HepG2 (cell line): ENCODE results near the gene C6orf132. TPM values are rescaled to one million over a fixed set of nuclear protein-coding genes. Genes with fewer than 3 reads are reported as not detected.

ENCODE experiments used
- ATAC-seq: fragments of 200-7000 bp; cut with Tn5 transposase; 3 replicates; pipeline ENCODE4 v1.9.1; 2020; ENCODE audit warnings: mild to moderate bottlenecking, moderate library complexity
- BruUV-seq: library from RNA; stranded (reverse); fragments of 400-500 nt; replicated peaks from 2 replicates; lab custom pipeline; 2021; lab: Mats Ljungman, UMichigan
- CTCF ChIA-PET: fragments of 300-600 bp; formaldehyde crosslinking; extraction: SDS; loops from one replicate; lab custom pipeline; 2021; ENCODE audit warnings: low total read pairs, inconsistent platforms, low intra/inter-chr PET ratio; lab: Yijun Ruan, JAX
- POLR2A ChIA-PET: fragments of 350-600 bp; sonication (Branson Sonifier 250); formaldehyde crosslinking; loops from one replicate; lab custom pipeline; 2020; ENCODE audit warnings: antibody characterized with exemption, inconsistent platforms; lab: Yijun Ruan, JAX
- DNase-seq: peaks from one replicate; pipeline ENCODE4 v3.0.0-alpha.2; 2015; ENCODE audit warnings: low spot score
- FAIRE-seq: peaks from 3 replicates; lab custom pipeline; 2011; peaks lifted over from hg19 to GRCh38; lab: Jason Lieb, UNC
- H2AFZ ChIP-seq: one replicate; pipeline ENCODE4 v1.6.1; 2011; ENCODE audit warnings: low read length, inconsistent platforms
- H3K27ac ChIP-seq: fragments of 300-600 bp; 3 replicates; pipeline ENCODE4 v1.8.0; 2011; ENCODE audit warnings: mixed run types, mild to moderate bottlenecking, mixed read lengths, low read length, inconsistent platforms; ENCODE audit not compliant: insufficient read depth; ENCODE audit errors: extremely low read length
- H3K27me3 ChIP-seq, 2 experiments: fragments of 200-600 bp in 1 of 2; 2 replicates in 1 of 2; 3 replicates in 1 of 2; pipeline versions ENCODE4 v1.6.0 to v1.8.0; 2011; ENCODE audit warnings: low read length in 2 of 2, mild to moderate bottlenecking in 2 of 2, moderate library complexity in 2 of 2, inconsistent platforms in 1 of 2; ENCODE audit not compliant: insufficient read depth in 2 of 2, control insufficient read depth in 1 of 2
- H3K36me3 ChIP-seq, 2 experiments: fragments of 200-600 bp in 1 of 2; replicated peaks in 1 of 2; 2 replicates in 1 of 2; 3 replicates in 1 of 2; pipeline versions ENCODE4 v1.5.1 to v1.8.0; 2011; ENCODE audit warnings: low read length in 2 of 2, inconsistent platforms in 1 of 2; ENCODE audit not compliant: insufficient read depth in 2 of 2, control insufficient read depth in 1 of 2
- H3K4me1 ChIP-seq: 2 replicates; pipeline ENCODE4 v1.5.1; 2012; ENCODE audit warnings: low read length, inconsistent platforms; ENCODE audit not compliant: insufficient read depth
- H3K4me2 ChIP-seq: 2 replicates; pipeline ENCODE4 v1.6.0; 2011; ENCODE audit warnings: low read depth, low read length, inconsistent platforms
- H3K4me3 ChIP-seq, 3 experiments: fragments of 200-600 bp in 1 of 3; sonication (generic), shearing (Covaris generic) in 1 of 3; replicated peaks in 1 of 3; 2 replicates each; pipeline ENCODE4 v1.5.1; 2011 to 2016; ENCODE audit warnings: low read length in 3 of 3, inconsistent platforms in 2 of 3, low read depth in 2 of 3, mild to moderate bottlenecking in 2 of 3, control low read depth in 1 of 3, mixed read lengths in 1 of 3; ENCODE audit not compliant: insufficient read depth in 1 of 3
- H3K79me2 ChIP-seq: one replicate; pipeline ENCODE4 v1.6.1; 2011; ENCODE audit warnings: low read length, inconsistent platforms; ENCODE audit not compliant: insufficient read depth
- H3K9ac ChIP-seq: 2 replicates; pipeline ENCODE4 v1.6.0; 2011; ENCODE audit warnings: mild to moderate bottlenecking, low read depth, low read length, inconsistent platforms; ENCODE audit not compliant: insufficient read depth
- H3K9me3 ChIP-seq: 2 replicates; pipeline ENCODE4 v1.5.1; 2012; ENCODE audit warnings: mild to moderate bottlenecking, low read length
- H4K20me1 ChIP-seq: 2 replicates; pipeline ENCODE4 v1.6.0; 2011; ENCODE audit warnings: inconsistent platforms, mild to moderate bottlenecking, low read length, moderate library complexity; ENCODE audit not compliant: insufficient read depth
- ISX ChIP-seq: sonication (generic); formaldehyde crosslinking; conservative IDR thresholded peaks from 2 replicates; pipeline ENCODE4 v1.5.0; 2020; ENCODE audit warnings: missing genetic modification reagents
- ZFP90 ChIP-seq: sonication (generic); formaldehyde crosslinking; IDR thresholded peaks from 2 replicates; pipeline ENCODE4 v1.8.0; 2022; ENCODE audit warnings: missing genetic modification reagents, mild to moderate bottlenecking, inconsistent platforms, borderline replicate concordance
- ZNF383 ChIP-seq: sonication (generic); formaldehyde crosslinking; IDR thresholded peaks from 2 replicates; pipeline ENCODE4 v1.4.0; 2020; ENCODE audit warnings: missing genetic modification reagents, mild to moderate bottlenecking, borderline replicate concordance
- WGBS: methylation state at CpG from one replicate; pipeline ENCODE4 v1.1.6; 2017; ENCODE audit warnings: low lambda C conversion rate; 5-methylcytosine and 5-hydroxymethylcytosine counted together
- in situ Hi-C: cut with HindIII; loops from 2 replicates; pipeline ENCODE4 v1.10.0; 2017; ENCODE audit warnings: low pct_unique_long_range_greater_than_20kb; ENCODE audit not compliant: extremely low pct_ligation_motif_present
- intact Hi-C: fragments of 100-400 bp; cut with micrococcal nuclease; formaldehyde crosslinking; loops from one replicate; pipeline ENCODE4 v1.10.0; 2022; ENCODE audit not compliant: unreplicated experiment
- polyA plus RNA-seq, 8 experiments: library from polyadenylated mRNA; depleted of rRNA in 3 of 8; stranded (reverse) in 7 of 8; unstranded in 1 of 8; fragments of >200 nt; fragmentation: Illumina TruSeq in 4 of 8; extraction: Trizol in 4 of 8; gene quantifications; 2 replicates each; pipeline versions ENCODE4 v1.2.1 to v1.2.3, GENCODE V29; 2011 to 2016; ENCODE audit warnings: low read depth in 4 of 8, missing spikeins in 1 of 8, mixed read lengths in 1 of 8; ENCODE audit not compliant: insufficient read depth in 1 of 8
- total RNA-seq, 5 experiments: library from RNA; depleted of rRNA; stranded (reverse); fragments of >200 nt; fragmentation: Illumina TruSeq; extraction: Trizol; gene quantifications; 2 replicates each; pipeline ENCODE4 v1.2.3, GENCODE V29; 2016; ENCODE audit warnings: low read depth in 1 of 5
- TF ChIP-seq, protein P1 (sequence below): sonication (generic); formaldehyde crosslinking; IDR thresholded peaks from 2 replicates; pipeline ENCODE4 v1.5.0; 2020; ENCODE audit warnings: missing genetic modification reagents
- TF ChIP-seq, protein P2 (sequence below): sonication (generic); formaldehyde crosslinking; IDR thresholded peaks from 2 replicates; pipeline ENCODE4 v1.8.0; 2022; ENCODE audit warnings: missing genetic modification reagents, mild to moderate bottlenecking, inconsistent platforms, borderline replicate concordance
- TF ChIP-seq, protein P3 (sequence below): IDR thresholded peaks from 2 replicates; pipeline ENCODE4 v1.6.1; 2016
- TF ChIP-seq, protein P4 (sequence below): sonication (generic); formaldehyde crosslinking; IDR thresholded peaks from one replicate; pipeline ENCODE4 v1.5.1; 2020; ENCODE audit warnings: mild to moderate bottlenecking, missing genetic modification reagents; ENCODE audit errors: not compliant biosample characterization
- TF ChIP-seq, protein P5 (sequence below): sonication (generic); formaldehyde crosslinking; IDR thresholded peaks from 2 replicates; pipeline ENCODE4 v1.9.0; 2022; ENCODE audit warnings: low read depth, missing genetic modification reagents

C6orf132 gene
- total and polyA plus RNA-seq, 2 of the 13 experiments (the other 11 are each of a cell fraction or from before 2014, with no cell fraction given), result 0.78 to 3.0 TPM

DNA sequence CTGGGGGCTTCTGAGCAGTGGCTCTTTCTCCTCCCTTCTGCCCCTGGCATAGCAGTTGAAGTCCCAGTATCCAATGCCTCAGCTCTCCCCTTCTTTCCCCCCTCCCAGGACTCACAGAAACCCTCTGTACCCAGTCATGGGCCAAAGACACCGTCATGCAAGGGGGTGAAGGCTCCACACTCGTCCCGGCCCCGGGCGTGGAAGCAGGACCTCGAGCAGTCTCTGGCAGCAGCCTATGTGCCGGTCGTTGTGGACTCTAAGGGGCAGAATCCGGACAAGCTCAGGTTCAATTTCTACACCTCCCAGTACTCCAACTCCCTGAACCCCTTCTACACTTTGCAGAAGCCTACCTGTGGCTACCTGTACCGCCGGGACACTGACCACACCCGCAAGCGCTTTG lies 20.4 kb upstream of the C6orf132 start:
- H2AFZ ChIP-seq, result no peak overlapping the region
- no TSS peak for BruUV-seq
- no peak for FAIRE-seq
- ChIA-PET POLR2A (interaction anchor here (0.6 to 1.4 kb wide), 4 partner anchors 25 to 112 kb away, joined by 3 to 4 read pairs (median 3); no protein-coding TSS in a partner anchor), CTCF (interaction anchor here (1.0 kb wide), 1 partner anchor 87 kb away, joined by 3 read pairs; no protein-coding TSS in a partner anchor)
- peaks cover 3 to 16% of the 10 kb centered on the region in 2 experiments; a peak in 3 of 5 replicates for H3K27me3 ChIP-seq
- in situ Hi-C loops (no loop called here), intact Hi-C loops (loop anchor here (5.0 kb wide), 1 partner anchor 46 kb away; no protein-coding TSS in a partner anchor)
- no peaks in the 10 kb centered on the region for H3K36me3 ChIP-seq
- peak; percentile 5; the same call in 2 of the 3 replicates for ATAC-seq
- no peaks in the 10 kb centered on the region for H4K20me1 ChIP-seq
- 46% methylated on average over 10 of the region's 13 CpGs for WGBS
- no peak overlapping the region for H3K9ac ChIP-seq
- peak overlapping the region; percentile 68 for H3K4me2 ChIP-seq
- H3K4me1 ChIP-seq, result peaks cover 44% of the 10 kb centered on the region
- no peaks in the 10 kb centered on the region for H3K79me2 ChIP-seq
- H3K9me3 ChIP-seq, result no peaks in the 10 kb centered on the region
- DNase-seq, result no peak
- peak overlapping the region in 1 of 3 experiments; percentile 47; a peak in 1 of 6 replicates for H3K4me3 ChIP-seq
- H3K27ac ChIP-seq, result no peak overlapping the region
- TF ChIP-seq, protein P1, sequence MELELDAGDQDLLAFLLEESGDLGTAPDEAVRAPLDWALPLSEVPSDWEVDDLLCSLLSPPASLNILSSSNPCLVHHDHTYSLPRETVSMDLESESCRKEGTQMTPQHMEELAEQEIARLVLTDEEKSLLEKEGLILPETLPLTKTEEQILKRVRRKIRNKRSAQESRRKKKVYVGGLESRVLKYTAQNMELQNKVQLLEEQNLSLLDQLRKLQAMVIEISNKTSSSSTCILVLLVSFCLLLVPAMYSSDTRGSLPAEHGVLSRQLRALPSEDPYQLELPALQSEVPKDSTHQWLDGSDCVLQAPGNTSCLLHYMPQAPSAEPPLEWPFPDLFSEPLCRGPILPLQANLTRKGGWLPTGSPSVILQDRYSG, result no peak
- TF ChIP-seq, protein P2, sequence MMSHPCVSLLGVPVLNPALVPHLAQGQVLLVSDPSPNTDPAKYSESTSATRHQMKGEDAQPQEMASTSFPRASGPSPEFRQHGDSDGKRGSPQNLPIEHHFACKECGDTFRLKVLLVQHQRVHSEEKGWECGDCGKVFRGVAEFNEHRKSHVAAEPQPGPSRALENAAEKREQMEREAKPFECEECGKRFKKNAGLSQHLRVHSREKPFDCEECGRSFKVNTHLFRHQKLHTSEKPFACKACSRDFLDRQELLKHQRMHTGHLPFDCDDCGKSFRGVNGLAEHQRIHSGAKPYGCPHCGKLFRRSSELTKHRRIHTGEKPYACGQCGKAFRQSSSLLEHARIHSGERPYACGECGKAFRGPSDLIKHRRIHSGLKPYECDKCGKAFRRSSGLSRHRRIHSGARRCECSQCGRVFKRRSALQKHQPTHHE (CRISPR knock-in tag), result no peak
- TF ChIP-seq ISX (no peak), ZFP90 (CRISPR knock-in tag) (no peak), ZNF383 (no peak)
- TF ChIP-seq, protein P3, sequence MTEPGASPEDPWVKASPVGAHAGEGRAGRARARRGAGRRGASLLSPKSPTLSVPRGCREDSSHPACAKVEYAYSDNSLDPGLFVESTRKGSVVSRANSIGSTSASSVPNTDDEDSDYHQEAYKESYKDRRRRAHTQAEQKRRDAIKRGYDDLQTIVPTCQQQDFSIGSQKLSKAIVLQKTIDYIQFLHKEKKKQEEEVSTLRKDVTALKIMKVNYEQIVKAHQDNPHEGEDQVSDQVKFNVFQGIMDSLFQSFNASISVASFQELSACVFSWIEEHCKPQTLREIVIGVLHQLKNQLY (CRISPR knock-in tag), result no peak
- TF ChIP-seq, protein P4, sequence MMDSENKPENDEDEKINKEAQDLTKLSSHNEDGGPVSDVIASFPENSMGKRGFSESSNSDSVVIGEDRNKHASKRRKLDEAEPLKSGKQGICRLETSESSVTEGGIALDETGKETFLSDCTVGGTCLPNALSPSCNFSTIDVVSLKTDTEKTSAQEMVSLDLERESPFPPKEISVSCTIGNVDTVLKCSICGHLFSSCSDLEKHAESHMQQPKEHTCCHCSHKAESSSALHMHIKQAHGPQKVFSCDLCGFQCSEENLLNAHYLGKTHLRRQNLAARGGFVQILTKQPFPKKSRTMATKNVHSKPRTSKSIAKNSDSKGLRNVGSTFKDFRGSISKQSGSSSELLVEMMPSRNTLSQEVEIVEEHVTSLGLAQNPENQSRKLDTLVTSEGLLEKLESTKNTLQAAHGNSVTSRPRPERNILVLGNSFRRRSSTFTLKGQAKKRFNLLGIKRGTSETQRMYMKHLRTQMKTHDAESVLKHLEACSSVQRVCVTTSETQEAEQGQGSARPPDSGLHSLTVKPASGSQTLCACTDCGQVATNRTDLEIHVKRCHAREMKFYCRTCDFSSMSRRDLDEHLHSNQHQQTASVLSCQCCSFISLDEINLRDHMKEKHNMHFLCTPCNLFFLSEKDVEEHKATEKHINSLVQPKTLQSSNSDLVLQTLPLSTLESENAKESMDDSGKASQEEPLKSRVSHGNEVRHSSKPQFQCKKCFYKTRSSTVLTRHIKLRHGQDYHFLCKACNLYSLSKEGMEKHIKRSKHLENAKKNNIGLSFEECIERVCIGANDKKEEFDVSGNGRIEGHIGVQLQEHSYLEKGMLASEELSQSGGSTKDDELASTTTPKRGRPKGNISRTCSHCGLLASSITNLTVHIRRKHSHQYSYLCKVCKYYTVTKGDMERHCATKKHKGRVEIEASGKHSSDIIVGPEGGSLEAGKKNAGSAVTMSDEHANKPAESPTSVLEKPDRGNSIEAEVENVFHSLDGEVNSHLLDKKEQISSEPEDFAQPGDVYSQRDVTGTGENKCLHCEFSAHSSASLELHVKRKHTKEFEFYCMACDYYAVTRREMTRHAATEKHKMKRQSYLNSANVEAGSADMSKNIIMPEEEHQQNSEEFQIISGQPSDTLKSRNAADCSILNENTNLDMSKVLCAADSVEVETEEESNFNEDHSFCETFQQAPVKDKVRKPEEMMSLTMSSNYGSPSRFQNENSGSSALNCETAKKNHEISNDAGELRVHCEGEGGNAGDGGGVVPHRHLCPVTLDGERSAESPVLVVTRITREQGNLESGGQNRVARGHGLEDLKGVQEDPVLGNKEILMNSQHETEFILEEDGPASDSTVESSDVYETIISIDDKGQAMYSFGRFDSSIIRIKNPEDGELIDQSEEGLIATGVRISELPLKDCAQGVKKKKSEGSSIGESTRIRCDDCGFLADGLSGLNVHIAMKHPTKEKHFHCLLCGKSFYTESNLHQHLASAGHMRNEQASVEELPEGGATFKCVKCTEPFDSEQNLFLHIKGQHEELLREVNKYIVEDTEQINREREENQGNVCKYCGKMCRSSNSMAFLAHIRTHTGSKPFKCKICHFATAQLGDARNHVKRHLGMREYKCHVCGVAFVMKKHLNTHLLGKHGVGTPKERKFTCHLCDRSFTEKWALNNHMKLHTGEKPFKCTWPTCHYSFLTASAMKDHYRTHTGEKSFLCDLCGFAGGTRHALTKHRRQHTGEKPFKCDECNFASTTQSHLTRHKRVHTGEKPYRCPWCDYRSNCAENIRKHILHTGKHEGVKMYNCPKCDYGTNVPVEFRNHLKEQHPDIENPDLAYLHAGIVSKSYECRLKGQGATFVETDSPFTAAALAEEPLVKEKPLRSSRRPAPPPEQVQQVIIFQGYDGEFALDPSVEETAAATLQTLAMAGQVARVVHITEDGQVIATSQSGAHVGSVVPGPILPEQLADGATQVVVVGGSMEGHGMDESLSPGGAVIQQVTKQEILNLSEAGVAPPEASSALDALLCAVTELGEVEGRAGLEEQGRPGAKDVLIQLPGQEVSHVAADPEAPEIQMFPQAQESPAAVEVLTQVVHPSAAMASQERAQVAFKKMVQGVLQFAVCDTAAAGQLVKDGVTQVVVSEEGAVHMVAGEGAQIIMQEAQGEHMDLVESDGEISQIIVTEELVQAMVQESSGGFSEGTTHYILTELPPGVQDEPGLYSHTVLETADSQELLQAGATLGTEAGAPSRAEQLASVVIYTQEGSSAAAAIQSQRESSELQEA (CRISPR knock-in tag), result no peak
- TF ChIP-seq, protein P5, sequence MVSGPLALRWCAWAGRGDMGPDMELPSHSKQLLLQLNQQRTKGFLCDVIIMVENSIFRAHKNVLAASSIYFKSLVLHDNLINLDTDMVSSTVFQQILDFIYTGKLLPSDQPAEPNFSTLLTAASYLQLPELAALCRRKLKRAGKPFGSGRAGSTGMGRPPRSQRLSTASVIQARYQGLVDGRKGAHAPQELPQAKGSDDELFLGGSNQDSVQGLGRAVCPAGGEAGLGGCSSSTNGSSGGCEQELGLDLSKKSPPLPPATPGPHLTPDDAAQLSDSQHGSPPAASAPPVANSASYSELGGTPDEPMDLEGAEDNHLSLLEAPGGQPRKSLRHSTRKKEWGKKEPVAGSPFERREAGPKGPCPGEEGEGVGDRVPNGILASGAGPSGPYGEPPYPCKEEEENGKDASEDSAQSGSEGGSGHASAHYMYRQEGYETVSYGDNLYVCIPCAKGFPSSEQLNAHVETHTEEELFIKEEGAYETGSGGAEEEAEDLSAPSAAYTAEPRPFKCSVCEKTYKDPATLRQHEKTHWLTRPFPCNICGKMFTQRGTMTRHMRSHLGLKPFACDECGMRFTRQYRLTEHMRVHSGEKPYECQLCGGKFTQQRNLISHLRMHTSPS, result no peak
